ENCODE data around the gene ZNF385B.

ZNF385B gene

DNA sequence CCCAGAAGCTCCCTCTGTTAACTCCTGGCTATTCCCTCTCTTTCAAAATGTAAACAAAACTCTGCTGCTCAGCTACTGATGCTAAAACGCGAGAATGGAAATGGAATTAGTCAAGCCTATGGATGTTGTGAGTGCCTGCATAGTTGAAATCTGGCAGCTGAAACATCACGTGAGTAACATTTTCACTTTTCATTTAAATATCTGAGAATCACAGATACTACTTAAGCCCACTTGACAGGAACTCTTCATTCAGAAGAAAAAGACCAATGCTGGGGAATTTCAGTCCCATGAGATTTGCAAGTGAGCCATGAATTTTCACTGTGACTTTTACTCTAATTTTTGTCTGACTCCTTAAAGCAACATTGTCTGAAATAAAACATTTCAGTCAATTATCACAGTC is 381.5 kb downstream of the ZNF385B start:
- Histone ChIP-seq H2AFZ (ENCODE audit: low read length) (no peak overlapping the region), H3K36me3 (replicated peaks; ENCODE audit: insufficient read depth, low read length) (no peaks in the 10 kb centered on the region), H3K9me2 (replicated peaks; ENCODE audit: insufficient read depth, low read length) (no peaks in the 10 kb centered on the region)

DNA sequence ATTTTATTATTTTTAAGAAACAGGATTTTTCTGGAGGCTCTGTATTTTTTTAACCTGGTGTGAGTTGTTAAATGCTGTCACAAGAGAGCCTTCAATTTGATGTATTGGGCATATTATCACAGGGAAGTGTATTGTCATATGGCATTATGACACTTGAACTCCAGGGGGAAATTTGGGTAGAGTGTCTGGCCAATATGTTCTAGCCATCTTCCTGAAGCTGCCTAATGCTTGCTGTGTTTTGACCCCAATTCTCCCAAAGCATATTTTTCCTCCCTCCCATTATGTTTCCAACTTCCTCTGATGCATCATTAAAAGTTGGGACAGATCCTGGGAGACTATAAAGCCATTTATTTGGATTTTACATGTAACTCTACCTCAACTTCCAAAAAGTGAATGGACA is 382.6 kb downstream of the ZNF385B start:
- no peak for DNase-seq
- no peaks in the 10 kb centered on the region for H3K4me1 ChIP-seq (ENCODE audit: low read length)
- no peaks in the 10 kb centered on the region for H3K79me2 ChIP-seq (ENCODE audit: low read length)
- no peak overlapping the region for H2AFZ ChIP-seq (ENCODE audit: low read length)
- no peaks in the 10 kb centered on the region for H3F3A ChIP-seq (ENCODE audit: insufficient read depth, low read length)
- no peaks in the 10 kb centered on the region for H3K27me3 ChIP-seq (replicated peaks; ENCODE audit: insufficient read depth, low read length)
- H4K20me1 ChIP-seq (ENCODE audit: insufficient read depth, low read length): no peaks in the 10 kb centered on the region
- no peak overlapping the region for H3K4me3 ChIP-seq (ENCODE audit: low read length)
- H3K4me2 ChIP-seq (ENCODE audit: low read depth, low read length): no peak overlapping the region
- no peak overlapping the region for H3K9ac ChIP-seq (ENCODE audit: low read length)
- H3K9me3 ChIP-seq (replicated peaks; ENCODE audit: insufficient read depth, low read length): no peaks in the 10 kb centered on the region
- H3K9me2 ChIP-seq (replicated peaks; ENCODE audit: insufficient read depth, low read length): no peaks in the 10 kb centered on the region
- H3K36me3 ChIP-seq (replicated peaks; ENCODE audit: insufficient read depth, low read length): no peaks in the 10 kb centered on the region
- H3K27ac ChIP-seq (ENCODE audit: low read length): no peak overlapping the region
- no peak for TF ChIP-seq EZH2phosphoT487 (IDR thresholded peaks at IDR 0.05; ENCODE audit: low read length)
- TF ChIP-seq, protein P1, sequence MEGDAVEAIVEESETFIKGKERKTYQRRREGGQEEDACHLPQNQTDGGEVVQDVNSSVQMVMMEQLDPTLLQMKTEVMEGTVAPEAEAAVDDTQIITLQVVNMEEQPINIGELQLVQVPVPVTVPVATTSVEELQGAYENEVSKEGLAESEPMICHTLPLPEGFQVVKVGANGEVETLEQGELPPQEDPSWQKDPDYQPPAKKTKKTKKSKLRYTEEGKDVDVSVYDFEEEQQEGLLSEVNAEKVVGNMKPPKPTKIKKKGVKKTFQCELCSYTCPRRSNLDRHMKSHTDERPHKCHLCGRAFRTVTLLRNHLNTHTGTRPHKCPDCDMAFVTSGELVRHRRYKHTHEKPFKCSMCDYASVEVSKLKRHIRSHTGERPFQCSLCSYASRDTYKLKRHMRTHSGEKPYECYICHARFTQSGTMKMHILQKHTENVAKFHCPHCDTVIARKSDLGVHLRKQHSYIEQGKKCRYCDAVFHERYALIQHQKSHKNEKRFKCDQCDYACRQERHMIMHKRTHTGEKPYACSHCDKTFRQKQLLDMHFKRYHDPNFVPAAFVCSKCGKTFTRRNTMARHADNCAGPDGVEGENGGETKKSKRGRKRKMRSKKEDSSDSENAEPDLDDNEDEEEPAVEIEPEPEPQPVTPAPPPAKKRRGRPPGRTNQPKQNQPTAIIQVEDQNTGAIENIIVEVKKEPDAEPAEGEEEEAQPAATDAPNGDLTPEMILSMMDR (IDR thresholded peaks at IDR 0.05; ENCODE audit: low read length): no peak
- TF ChIP-seq EZH2 (optimal IDR thresholded peaks at IDR 0.05; ENCODE audit: low read depth, low read length): no peak

More for the DNA sequence above, 381.5 kb downstream of the ZNF385B start:
- H3K27ac ChIP-seq (ENCODE audit: low read length): no peak overlapping the region
- no peaks in the 10 kb centered on the region for H3K4me1 ChIP-seq (ENCODE audit: low read length)
- H4K20me1 ChIP-seq (ENCODE audit: insufficient read depth, low read length): no peaks in the 10 kb centered on the region
- no peak overlapping the region for H3K4me3 ChIP-seq (ENCODE audit: low read length)
- no peaks in the 10 kb centered on the region for H3K9me3 ChIP-seq (replicated peaks; ENCODE audit: insufficient read depth, low read length)
- TF ChIP-seq EZH2 (optimal IDR thresholded peaks at IDR 0.05; ENCODE audit: low read depth, low read length) (no peak), EZH2phosphoT487 (IDR thresholded peaks at IDR 0.05; ENCODE audit: low read length) (no peak)
- TF ChIP-seq, protein P1 (IDR thresholded peaks at IDR 0.05; ENCODE audit: low read length): no peak
- H3F3A ChIP-seq (ENCODE audit: insufficient read depth, low read length): no peaks in the 10 kb centered on the region
- H3K79me2 ChIP-seq (ENCODE audit: low read length): no peaks in the 10 kb centered on the region
- no peak overlapping the region for H3K9ac ChIP-seq (ENCODE audit: low read length)
- H3K4me2 ChIP-seq (ENCODE audit: low read depth, low read length): no peak overlapping the region
- H3K27me3 ChIP-seq (replicated peaks; ENCODE audit: insufficient read depth, low read length): no peaks in the 10 kb centered on the region
- DNase-seq: no peak

DNA sequence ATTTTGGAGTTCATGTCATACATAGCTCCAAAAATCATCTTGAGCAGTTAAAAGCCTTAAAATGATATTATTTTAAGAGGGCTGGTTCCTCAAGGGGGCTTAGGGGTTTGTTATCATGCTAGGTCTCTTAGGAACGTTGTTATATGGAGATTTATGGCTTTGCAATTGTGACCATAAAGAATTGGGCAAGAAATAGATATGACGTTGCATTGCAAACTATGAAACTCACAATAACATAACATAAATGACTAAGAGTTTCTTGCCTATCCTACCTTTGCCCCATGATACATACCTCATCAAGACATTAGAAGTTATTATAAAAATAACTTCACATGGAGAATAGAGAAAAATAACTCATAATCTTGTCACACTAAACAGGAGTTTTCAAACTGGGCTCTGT is 390.4 kb downstream of the ZNF385B start:
- no peaks in the 10 kb centered on the region for H4K20me1 ChIP-seq (ENCODE audit: insufficient read depth, low read length)
- no peaks in the 10 kb centered on the region for H3K36me3 ChIP-seq (replicated peaks; ENCODE audit: insufficient read depth, low read length)
- H3K4me2 ChIP-seq (ENCODE audit: low read depth, low read length): no peak overlapping the region
- no peaks in the 10 kb centered on the region for H3K4me1 ChIP-seq (ENCODE audit: low read length)
- H3K27ac ChIP-seq (ENCODE audit: low read length): no peak overlapping the region
- no peaks in the 10 kb centered on the region for H3F3A ChIP-seq (ENCODE audit: insufficient read depth, low read length)
- H3K9me3 ChIP-seq (replicated peaks; ENCODE audit: insufficient read depth, low read length): no peaks in the 10 kb centered on the region
- H3K27me3 ChIP-seq (replicated peaks; ENCODE audit: insufficient read depth, low read length): no peaks in the 10 kb centered on the region
- H3K9me2 ChIP-seq (replicated peaks; ENCODE audit: insufficient read depth, low read length): no peaks in the 10 kb centered on the region
- H3K4me3 ChIP-seq (ENCODE audit: low read length): no peak overlapping the region
- DNase-seq: no peak
- no peak for TF ChIP-seq EZH2 (optimal IDR thresholded peaks at IDR 0.05; ENCODE audit: low read depth, low read length)
- H2AFZ ChIP-seq (ENCODE audit: low read length): no peak overlapping the region
- no peaks in the 10 kb centered on the region for H3K79me2 ChIP-seq (ENCODE audit: low read length)
- H3K9ac ChIP-seq (ENCODE audit: low read length): no peak overlapping the region

DNA sequence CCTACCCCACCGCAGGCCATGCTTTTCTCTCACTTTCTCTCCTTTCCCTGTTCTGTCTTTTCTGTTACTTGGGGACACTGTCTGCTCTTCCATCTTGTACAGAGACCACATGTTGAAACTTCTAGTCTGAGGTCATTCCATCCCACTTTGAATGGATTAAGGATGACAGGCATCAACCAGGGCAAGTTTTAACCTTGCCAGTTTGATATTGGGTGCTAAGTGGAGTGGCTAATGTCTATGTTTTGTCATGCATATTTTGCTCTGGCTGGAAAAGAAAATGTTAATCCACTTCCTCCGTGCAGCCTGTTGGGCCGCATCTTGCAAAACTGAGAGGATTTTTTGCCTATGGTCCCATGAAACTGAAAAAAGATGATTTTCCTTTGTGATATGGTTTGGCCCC is 391.3 kb downstream of the ZNF385B start:
- Histone ChIP-seq H3K9me3 (replicated peaks; ENCODE audit: insufficient read depth, low read length) (no peaks in the 10 kb centered on the region), H3K27ac (ENCODE audit: low read length) (no peak overlapping the region), H3K9me2 (replicated peaks; ENCODE audit: insufficient read depth, low read length) (no peaks in the 10 kb centered on the region), H3K4me3 (ENCODE audit: low read length) (no peak overlapping the region), H3K36me3 (replicated peaks; ENCODE audit: insufficient read depth, low read length) (no peaks in the 10 kb centered on the region), H3K4me1 (ENCODE audit: low read length) (no peaks in the 10 kb centered on the region), H3K79me2 (ENCODE audit: low read length) (no peaks in the 10 kb centered on the region), H3K9ac (ENCODE audit: low read length) (no peak overlapping the region), H3K4me2 (ENCODE audit: low read depth, low read length) (no peak overlapping the region), H3K27me3 (replicated peaks; ENCODE audit: insufficient read depth, low read length) (no peaks in the 10 kb centered on the region), H3F3A (ENCODE audit: insufficient read depth, low read length) (no peaks in the 10 kb centered on the region), H2AFZ (ENCODE audit: low read length) (no peak overlapping the region), H4K20me1 (ENCODE audit: insufficient read depth, low read length) (no peaks in the 10 kb centered on the region)
- TF ChIP-seq, protein P1 (IDR thresholded peaks at IDR 0.05; ENCODE audit: low read length): no peak
- TF ChIP-seq EZH2phosphoT487 (IDR thresholded peaks at IDR 0.05; ENCODE audit: low read length): no peak
- no peak for TF ChIP-seq EZH2 (optimal IDR thresholded peaks at IDR 0.05; ENCODE audit: low read depth, low read length)
- no peak for DNase-seq

Measured in MM.1S (cell line).